Esophagus muscularis mucosa (tissue), 4 donors: ENCODE measurements around the gene PYGM. TPM values are rescaled to one million over a fixed set of nuclear protein-coding genes. Genes with fewer than 3 reads are reported as not detected.

Source experiments
- DNase-seq: peaks from one replicate; pipeline ENCODE4 v3.0.0-alpha.2; 2017; ENCODE audit errors: extremely low spot score
- H3K27ac ChIP-seq, 4 donors: fragments of 200-600 bp; sonication (generic); replicated peaks in 1 of 4; 1 replicate in 3 of 4; 2 replicates in 1 of 4; pipeline ENCODE4 v1.5.1; 2016 to 2019; ENCODE audit warnings: mild to moderate bottlenecking in 1 of 4
- H3K27me3 ChIP-seq, 4 donors: fragments of 200-600 bp; sonication (generic); one replicate each; pipeline versions ENCODE4 v1.5.1 to v1.6.0; 2016 to 2019
- H3K36me3 ChIP-seq, 4 donors: fragments of 200-600 bp; sonication (generic); one replicate each; pipeline ENCODE4 v1.5.1; 2016 to 2019
- H3K4me1 ChIP-seq, 4 donors: fragments of 200-600 bp; sonication (generic); one replicate each; pipeline ENCODE4 v1.5.1; 2016 to 2019
- H3K4me3 ChIP-seq, 4 donors: fragments of 200-600 bp; sonication (generic); 1 replicate in 2 of 4; 2 replicates in 2 of 4; pipeline ENCODE4 v1.5.1; 2016 to 2019; ENCODE audit warnings: mild to moderate bottlenecking in 4 of 4, moderate library complexity in 1 of 4
- H3K9me3 ChIP-seq, 4 donors: fragments of 200-600 bp; sonication (generic); 1 replicate in 3 of 4; 2 replicates in 1 of 4; pipeline ENCODE4 v1.5.1; 2016 to 2019
- EP300 ChIP-seq: sonication (generic); formaldehyde crosslinking; IDR thresholded peaks from one replicate; pipeline ENCODE4 v1.6.1; 2017; ENCODE audit warnings: antibody characterized with exemption
- POLR2A ChIP-seq: fragments of 450-650 bp; IDR thresholded peaks from one replicate; pipeline ENCODE4 v1.6.1; 2017; ENCODE audit warnings: antibody characterized with exemption, moderate library complexity, mild to moderate bottlenecking, low read depth
- POLR2AphosphoS5 ChIP-seq, 2 donors: sonication (generic); formaldehyde crosslinking; IDR thresholded peaks; one replicate each; pipeline ENCODE4 v1.6.1; 2017; ENCODE audit warnings: antibody characterized with exemption in 2 of 2
- WGBS: methylation state at CpG from one replicate; pipeline ENCODE4 v1.1.5; 2018; 5-methylcytosine and 5-hydroxymethylcytosine counted together
- intact Hi-C: fragments of 100-400 bp; cut with DNase I; formaldehyde crosslinking; loops from one replicate; pipeline ENCODE4 v1.15.1; 2023
- total RNA-seq, 4 donors: library from RNA; depleted of rRNA; stranded (reverse); fragments of >200 nt; gene quantifications; one replicate each; pipeline versions ENCODE4 v1.1.0 to v1.2.1, GENCODE V29; 2016
- TF ChIP-seq, protein P1 (sequence below), 3 experiments: fragments of 200-600 bp in 2 of 3; fragments of 450-650 bp in 1 of 3; sonication (generic) in 2 of 3; IDR thresholded peaks; one replicate each; pipeline ENCODE4 v1.5.1; 2017 to 2019; ENCODE audit warnings: antibody characterized with exemption in 3 of 3, mild to moderate bottlenecking in 2 of 3, moderate library complexity in 1 of 3

The PYGM gene
- total RNA-seq, 4 donors from 2014 or later, result 18.4 to 57.2 (median 26.3) TPM

DNA sequence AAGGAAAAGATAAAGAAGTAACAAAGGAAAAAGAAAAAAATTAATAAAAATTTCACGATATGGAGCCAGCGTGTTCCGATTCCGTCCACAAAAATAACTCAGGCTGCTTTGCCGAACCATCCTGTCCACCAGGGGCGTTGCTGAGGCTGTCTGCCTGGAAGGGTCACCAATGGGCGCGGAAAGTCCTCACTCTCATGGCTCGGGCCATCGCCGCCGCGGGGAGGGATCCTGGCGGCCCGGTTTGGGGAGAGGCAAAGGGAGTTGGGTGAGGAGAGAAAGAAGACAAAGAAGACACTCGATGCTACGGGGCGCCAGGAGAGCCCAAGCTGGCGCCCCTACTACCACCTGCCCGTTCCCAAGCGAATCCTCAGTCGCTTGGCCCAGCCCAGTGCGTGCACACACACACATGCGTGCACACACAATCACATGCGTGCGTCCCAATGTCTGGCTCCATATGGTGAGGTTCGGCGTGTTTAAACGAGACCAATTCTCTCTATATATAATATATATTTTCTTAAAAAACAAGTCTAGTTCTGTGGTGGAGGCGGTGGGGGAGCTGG lies 5.6 kb upstream of the PYGM start:
- peak in 1 of 2 donors; percentile 41 for TF ChIP-seq POLR2AphosphoS5 (IDR thresholded peaks at IDR 0.05)
- TF ChIP-seq, protein P1, sequence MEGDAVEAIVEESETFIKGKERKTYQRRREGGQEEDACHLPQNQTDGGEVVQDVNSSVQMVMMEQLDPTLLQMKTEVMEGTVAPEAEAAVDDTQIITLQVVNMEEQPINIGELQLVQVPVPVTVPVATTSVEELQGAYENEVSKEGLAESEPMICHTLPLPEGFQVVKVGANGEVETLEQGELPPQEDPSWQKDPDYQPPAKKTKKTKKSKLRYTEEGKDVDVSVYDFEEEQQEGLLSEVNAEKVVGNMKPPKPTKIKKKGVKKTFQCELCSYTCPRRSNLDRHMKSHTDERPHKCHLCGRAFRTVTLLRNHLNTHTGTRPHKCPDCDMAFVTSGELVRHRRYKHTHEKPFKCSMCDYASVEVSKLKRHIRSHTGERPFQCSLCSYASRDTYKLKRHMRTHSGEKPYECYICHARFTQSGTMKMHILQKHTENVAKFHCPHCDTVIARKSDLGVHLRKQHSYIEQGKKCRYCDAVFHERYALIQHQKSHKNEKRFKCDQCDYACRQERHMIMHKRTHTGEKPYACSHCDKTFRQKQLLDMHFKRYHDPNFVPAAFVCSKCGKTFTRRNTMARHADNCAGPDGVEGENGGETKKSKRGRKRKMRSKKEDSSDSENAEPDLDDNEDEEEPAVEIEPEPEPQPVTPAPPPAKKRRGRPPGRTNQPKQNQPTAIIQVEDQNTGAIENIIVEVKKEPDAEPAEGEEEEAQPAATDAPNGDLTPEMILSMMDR (IDR thresholded peaks at IDR 0.05), result peak in 2 of 3 experiments; percentile 18 to 43
- no peak for TF ChIP-seq EP300
- DNase-seq, result no peak
- H3K4me3 ChIP-seq, result no peak overlapping the region
- peaks cover 57 to 84% (median 79%) of the 10 kb centered on the region in 4 donors for H3K4me1 ChIP-seq
- H3K27ac ChIP-seq, result peak overlapping the region; percentile 85 to 92 (median 87)
- no peaks in the 10 kb centered on the region for H3K9me3 ChIP-seq
- peaks cover 59 to 84% (median 80%) of the 10 kb centered on the region in 4 donors for H3K36me3 ChIP-seq
- 84% methylated on average over 30 of the region's 30 CpGs for WGBS
- intact Hi-C loops, result no loop called here
- no peaks in the 10 kb centered on the region for H3K27me3 ChIP-seq

DNA sequence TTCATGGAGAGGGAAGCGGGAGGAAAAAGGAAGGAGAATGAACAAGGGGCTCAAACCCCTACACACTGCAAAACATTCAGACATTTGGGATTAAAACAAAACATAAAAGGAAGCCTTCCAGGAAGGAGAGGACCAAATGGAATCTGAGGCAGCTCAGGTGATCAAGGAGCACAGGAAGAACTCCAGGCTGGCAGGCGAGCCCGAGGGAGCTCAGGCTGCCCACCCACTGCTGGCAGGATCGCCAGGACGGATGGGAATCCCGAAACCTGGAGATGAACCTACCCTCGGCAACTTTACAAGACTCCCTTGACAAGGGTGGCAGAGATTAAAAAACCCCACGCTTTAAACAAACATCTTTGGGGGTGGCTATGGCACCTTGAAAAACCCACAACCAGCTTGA lies 5.0 kb upstream of the PYGM start:
- TF ChIP-seq EP300 (no peak), POLR2A (no peak), POLR2AphosphoS5 (IDR thresholded peaks at IDR 0.05) (no peak)
- TF ChIP-seq, protein P1 (IDR thresholded peaks at IDR 0.05), result no peak
- Histone ChIP-seq H3K4me3 (no peak overlapping the region), H3K27ac (peak overlapping the region; percentile 85 to 92 (median 87)), H3K9me3 (no peaks in the 10 kb centered on the region), H3K4me1 (peaks cover 64 to 89% (median 85%) of the 10 kb centered on the region in 4 donors), H3K27me3 (no peaks in the 10 kb centered on the region), H3K36me3 (peaks cover 53 to 78% (median 73%) of the 10 kb centered on the region in 4 donors)
- 73% methylated on average over 8 of the region's 8 CpGs for WGBS
- intact Hi-C loops, result no loop called here
- no peak for DNase-seq

DNA sequence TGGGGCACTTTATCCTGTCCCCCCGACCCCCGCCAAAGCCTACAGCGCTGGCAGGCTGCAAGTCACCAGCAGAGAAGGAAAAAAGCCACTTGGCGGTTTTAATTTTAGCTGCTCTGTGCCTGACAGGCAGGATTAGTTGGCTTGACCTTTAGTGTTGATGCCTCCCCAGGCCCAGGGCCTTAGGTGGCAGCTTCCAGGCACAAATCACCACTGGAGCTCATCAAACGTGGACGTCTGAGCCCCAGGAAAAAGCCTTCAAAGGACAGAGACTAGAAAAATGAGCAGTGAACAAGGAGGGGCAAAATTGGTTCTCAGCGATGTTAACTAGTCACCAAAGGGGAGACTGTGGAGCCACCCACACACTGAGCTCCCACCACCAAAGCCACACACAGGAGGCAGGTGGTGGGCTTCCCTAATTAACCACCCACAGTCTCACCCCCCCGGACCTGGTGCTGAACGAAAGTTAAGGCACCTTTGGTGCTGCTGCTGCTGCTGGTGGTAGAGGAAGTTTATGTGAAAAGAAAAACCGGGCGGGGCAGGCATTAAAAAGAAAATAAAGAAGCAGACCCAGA lies 4.4 kb upstream of the PYGM start:
- Histone ChIP-seq H3K9me3 (no peaks in the 10 kb centered on the region), H3K4me3 (no peak overlapping the region), H3K4me1 (peaks cover 70 to 96% (median 91%) of the 10 kb centered on the region in 4 donors), H3K27me3 (no peaks in the 10 kb centered on the region), H3K36me3 (peaks cover 47 to 72% (median 67%) of the 10 kb centered on the region in 4 donors), H3K27ac (peak overlapping the region; percentile 85 to 92 (median 87))
- 34% methylated on average over 11 of the region's 11 CpGs for WGBS
- DNase-seq, result no peak
- TF ChIP-seq EP300 (no peak), POLR2AphosphoS5 (IDR thresholded peaks at IDR 0.05) (no peak), POLR2A (no peak)
- TF ChIP-seq, protein P1 (IDR thresholded peaks at IDR 0.05), result no peak
- intact Hi-C loops, result no loop called here

DNA sequence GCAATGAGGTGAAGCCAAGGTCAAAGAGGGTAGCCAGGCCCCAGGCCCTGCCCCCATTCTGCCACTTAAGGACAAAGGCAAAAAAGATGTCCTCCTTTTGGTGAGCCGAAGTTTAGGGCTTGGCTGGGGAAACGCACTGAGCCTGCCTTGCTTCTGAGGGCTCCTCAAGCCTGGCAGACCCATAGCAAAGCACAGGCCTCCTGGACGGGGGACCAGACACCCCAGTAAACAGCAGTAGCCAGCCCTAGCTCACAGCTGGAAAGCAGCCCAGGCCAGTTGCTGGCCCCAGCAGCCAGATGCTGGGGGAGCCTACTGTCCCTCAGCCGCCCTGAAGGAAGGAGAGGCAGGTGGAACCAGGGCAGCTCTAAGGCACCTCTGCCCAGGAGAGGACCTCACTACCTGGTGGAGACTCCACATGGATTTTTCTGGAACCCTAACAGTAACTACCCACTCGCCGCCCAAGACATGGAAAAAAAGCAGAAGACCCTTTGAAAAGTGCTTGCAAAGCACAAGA lies 3.8 kb upstream of the PYGM start:
- peaks cover 75 to 100% (median 95%) of the 10 kb centered on the region in 4 donors for H3K4me1 ChIP-seq
- H3K36me3 ChIP-seq, result peaks cover 42 to 67% (median 62%) of the 10 kb centered on the region in 4 donors
- H3K27me3 ChIP-seq, result no peaks in the 10 kb centered on the region
- intact Hi-C loops, result no loop called here
- H3K27ac ChIP-seq, result peak overlapping the region; percentile 85 to 92 (median 87)
- no peaks in the 10 kb centered on the region for H3K9me3 ChIP-seq
- DNase-seq, result no peak
- WGBS, result 62% methylated on average over 5 of the region's 6 CpGs
- no peak overlapping the region for H3K4me3 ChIP-seq
- no peak for TF ChIP-seq EP300
- no peak for TF ChIP-seq POLR2AphosphoS5 (IDR thresholded peaks at IDR 0.05)
- no peak for TF ChIP-seq POLR2A
- TF ChIP-seq, protein P1 (IDR thresholded peaks at IDR 0.05), result no peak
